ENCODE data around the gene CYTH1. TPM values are rescaled to one million over a fixed set of nuclear protein-coding genes. Genes with fewer than 3 reads are reported as not detected.
A peak's percentile ranks its signal among the peaks of the same experiment; 100 is the strongest.

Gene CYTH1
- total RNA-seq, 2 experiments from 2014 or later = 521 to 525 TPM

DNA sequence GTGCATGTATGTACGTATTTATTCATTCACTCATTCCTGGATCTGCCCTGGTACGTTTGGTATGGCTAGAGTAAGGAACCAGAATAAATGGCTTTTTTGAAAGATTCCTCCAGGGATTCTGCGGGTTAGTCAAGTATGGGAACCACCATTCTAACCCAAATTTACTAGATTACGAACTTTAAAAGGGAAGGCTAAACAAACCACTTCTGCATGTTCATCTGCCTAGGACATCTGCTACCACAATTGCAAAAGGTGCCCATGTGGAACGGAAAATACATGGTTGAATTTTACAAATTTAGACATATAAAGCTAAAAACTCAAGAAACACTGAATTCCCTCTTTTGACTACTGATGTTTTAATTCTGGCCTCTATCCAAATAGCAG, 22.1 kb downstream of the CYTH1 start:
- ATAC-seq (ENCODE audit: poor library complexity) (no peak), DNase-seq (no peak)
- CTCF ChIA-PET = interaction anchor here (0.9 to 2.6 kb wide), 4 partner anchors 9 to 51 kb away, joined by 3 to 9 read pairs (median 4); no protein-coding TSS in a partner anchor
- peak overlapping the region; percentile 94 to 95 for H3K27ac ChIP-seq (ENCODE audit: low read depth in 1 of 2, low read length in 2 of 2)
- peaks cover 82% of the 10 kb centered on the region for H3K4me1 Mint-ChIP-seq (ENCODE audit: low read depth)
- H3K36me3 ChIP-seq (ENCODE audit: insufficient read depth, low read length) = peaks cover 11% of the 10 kb centered on the region
- H3K27me3 Mint-ChIP-seq = no peaks in the 10 kb centered on the region
- H3K36me3 Mint-ChIP-seq (ENCODE audit: low read depth) = peaks cover 44% of the 10 kb centered on the region
- POLR2A ChIA-PET = interaction anchor here (0.6 to 10.5 kb wide), 14 partner anchors 11 to 59 kb away, joined by 3 to 106 read pairs (median 10); partner anchors contain the start of gene CYTH1
- H3K9me3 Mint-ChIP-seq = no peaks in the 10 kb centered on the region
- peak overlapping the region; percentile 32 for H3K4me3 ChIP-seq (ENCODE audit: low read length)
- peak overlapping the region; percentile 73 for H3K4me3 Mint-ChIP-seq
- intact Hi-C loops (cut with DNase I, micrococcal nuclease) = loop anchor here (1.0 to 5.0 kb wide), 6 partner anchors 12 to 45 kb away; no protein-coding TSS in a partner anchor
- no peaks in the 10 kb centered on the region for H3K27me3 ChIP-seq (ENCODE audit: control insufficient read depth in 1 of 2, insufficient read depth in 2 of 2, low read length in 2 of 2)
- peaks cover 93% of the 10 kb centered on the region for H3K4me1 ChIP-seq (ENCODE audit: insufficient read depth, low read length)
- no peaks in the 10 kb centered on the region for H3K9me3 ChIP-seq (ENCODE audit: control insufficient read depth in 1 of 2, insufficient read depth in 1 of 2, low read length in 2 of 2)
- peak overlapping the region; percentile 87 for H3K27ac Mint-ChIP-seq
- TF ChIP-seq, protein P1, sequence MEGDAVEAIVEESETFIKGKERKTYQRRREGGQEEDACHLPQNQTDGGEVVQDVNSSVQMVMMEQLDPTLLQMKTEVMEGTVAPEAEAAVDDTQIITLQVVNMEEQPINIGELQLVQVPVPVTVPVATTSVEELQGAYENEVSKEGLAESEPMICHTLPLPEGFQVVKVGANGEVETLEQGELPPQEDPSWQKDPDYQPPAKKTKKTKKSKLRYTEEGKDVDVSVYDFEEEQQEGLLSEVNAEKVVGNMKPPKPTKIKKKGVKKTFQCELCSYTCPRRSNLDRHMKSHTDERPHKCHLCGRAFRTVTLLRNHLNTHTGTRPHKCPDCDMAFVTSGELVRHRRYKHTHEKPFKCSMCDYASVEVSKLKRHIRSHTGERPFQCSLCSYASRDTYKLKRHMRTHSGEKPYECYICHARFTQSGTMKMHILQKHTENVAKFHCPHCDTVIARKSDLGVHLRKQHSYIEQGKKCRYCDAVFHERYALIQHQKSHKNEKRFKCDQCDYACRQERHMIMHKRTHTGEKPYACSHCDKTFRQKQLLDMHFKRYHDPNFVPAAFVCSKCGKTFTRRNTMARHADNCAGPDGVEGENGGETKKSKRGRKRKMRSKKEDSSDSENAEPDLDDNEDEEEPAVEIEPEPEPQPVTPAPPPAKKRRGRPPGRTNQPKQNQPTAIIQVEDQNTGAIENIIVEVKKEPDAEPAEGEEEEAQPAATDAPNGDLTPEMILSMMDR (IDR thresholded peaks at IDR 0.05) = no peak

DNA sequence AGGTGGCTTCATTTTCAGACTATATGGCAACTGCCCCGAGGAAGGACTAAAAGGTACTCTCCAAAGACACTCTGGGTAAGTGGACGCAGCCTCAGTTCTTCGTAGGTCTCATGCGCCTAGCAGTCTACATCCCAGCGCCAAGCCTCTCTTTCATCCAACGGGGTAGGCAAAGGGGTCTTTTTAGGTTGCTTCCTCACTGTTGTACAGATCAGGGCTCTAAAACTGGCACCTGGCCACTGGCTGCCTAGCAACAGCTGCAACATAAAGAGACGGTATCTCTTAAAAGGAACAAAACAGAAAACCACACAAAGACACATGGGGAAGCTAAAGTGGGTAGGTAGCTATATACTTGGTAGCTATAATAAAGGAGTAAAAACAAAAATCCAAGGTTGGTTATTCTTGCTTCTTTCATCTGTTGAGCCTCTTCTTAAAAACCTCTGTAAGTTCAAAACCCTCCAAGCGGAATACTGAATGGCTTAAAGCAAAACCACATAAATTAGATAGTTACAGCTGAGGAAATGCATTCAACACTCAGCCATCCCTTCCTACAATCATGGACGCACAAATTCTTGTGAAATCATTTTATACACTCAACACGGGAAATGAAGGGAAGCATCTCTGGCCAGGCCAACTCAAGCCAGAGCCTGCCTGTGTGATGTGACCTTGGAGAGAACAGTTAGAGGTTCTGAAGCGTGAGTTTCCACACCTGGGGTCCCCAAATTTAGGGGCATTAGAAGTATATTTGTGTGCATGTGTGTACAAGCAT, 22.7 kb downstream of the CYTH1 start:
- Mint-ChIP-seq H3K4me1 (ENCODE audit: low read depth) (peaks cover 85% of the 10 kb centered on the region), H3K27ac (peak overlapping the region; percentile 87), H3K27me3 (no peaks in the 10 kb centered on the region), H3K36me3 (ENCODE audit: low read depth) (peaks cover 39% of the 10 kb centered on the region), H3K9me3 (no peaks in the 10 kb centered on the region), H3K4me3 (peak overlapping the region; percentile 73)
- ChIA-PET POLR2A (interaction anchor here (0.6 to 10.5 kb wide), 19 partner anchors 10 to 82 kb away, joined by 3 to 106 read pairs (median 6); partner anchors contain the start of gene CYTH1), CTCF (interaction anchor here (0.9 to 2.6 kb wide), 5 partner anchors 10 to 51 kb away, joined by 3 to 9 read pairs (median 4); no protein-coding TSS in a partner anchor)
- H3K27ac ChIP-seq (ENCODE audit: low read depth in 1 of 2, low read length in 2 of 2) = peak overlapping the region; percentile 94 to 95
- peak; percentile 72 to 94 (median 82) for DNase-seq
- TF ChIP-seq, protein P1 (IDR thresholded peaks at IDR 0.05) = no peak
- ATAC-seq (ENCODE audit: poor library complexity) = peak; percentile 80
- intact Hi-C loops (cut with DNase I, micrococcal nuclease) = loop anchor here in 1 of 2 experiments (1.0 to 5.0 kb wide), 5 partner anchors 11 to 45 kb away; no protein-coding TSS in a partner anchor
- no peaks in the 10 kb centered on the region for H3K9me3 ChIP-seq (ENCODE audit: control insufficient read depth in 1 of 2, insufficient read depth in 1 of 2, low read length in 2 of 2)
- H3K4me3 ChIP-seq (ENCODE audit: low read length) = peak overlapping the region; percentile 32
- H3K4me1 ChIP-seq (ENCODE audit: insufficient read depth, low read length) = peaks cover 92% of the 10 kb centered on the region
- peaks cover 11% of the 10 kb centered on the region for H3K36me3 ChIP-seq (ENCODE audit: insufficient read depth, low read length)
- no peaks in the 10 kb centered on the region for H3K27me3 ChIP-seq (ENCODE audit: control insufficient read depth in 1 of 2, insufficient read depth in 2 of 2, low read length in 2 of 2)

DNA sequence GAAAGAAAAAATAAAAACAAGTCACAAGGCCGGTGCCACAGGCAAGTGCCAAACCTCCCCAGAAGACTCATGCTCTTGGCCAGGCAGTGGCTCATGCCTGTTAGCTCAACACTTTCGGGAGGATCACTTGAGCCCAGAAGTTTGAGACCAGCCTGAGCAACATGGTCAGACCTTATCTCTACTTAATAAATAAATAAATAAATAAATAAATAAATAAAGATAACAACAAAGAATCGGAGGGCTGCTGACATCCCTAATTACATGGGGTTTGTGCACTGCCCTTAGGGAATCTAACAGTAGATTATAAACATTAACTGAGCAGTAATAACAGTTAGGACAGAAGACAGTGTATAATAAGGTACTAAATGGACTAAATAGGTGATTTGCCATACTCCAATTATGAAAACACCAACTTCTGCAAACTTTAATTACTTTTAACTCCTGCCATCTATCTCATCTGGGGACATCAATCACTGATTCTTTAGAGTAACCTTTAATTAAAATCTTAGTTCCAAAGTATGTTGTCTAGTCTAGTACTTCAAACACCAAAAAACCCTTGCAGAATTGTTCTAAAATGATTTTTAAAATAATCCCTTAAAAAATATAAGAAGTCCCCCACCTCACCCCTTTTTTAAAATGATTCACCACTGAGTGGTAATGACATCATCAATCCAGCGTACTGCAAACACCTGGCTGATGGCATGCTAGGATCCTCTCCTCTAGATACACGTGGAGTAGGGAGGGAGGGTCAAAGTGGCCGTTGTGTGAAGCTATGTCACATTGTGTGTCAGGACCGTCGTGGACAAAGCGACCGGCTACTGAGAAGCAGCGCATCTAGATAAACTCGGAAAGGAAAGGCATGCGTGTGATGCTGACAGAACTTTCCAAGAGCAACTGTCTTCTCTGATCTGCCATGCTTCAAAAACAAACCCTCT, 28.5 kb downstream of the CYTH1 start:
- Mint-ChIP-seq H3K36me3 (ENCODE audit: low read depth) (peaks cover 37% of the 10 kb centered on the region), H3K9me3 (no peaks in the 10 kb centered on the region), H3K4me3 (peak overlapping the region; percentile 86), H3K27ac (peak overlapping the region; percentile 87), H3K4me1 (ENCODE audit: low read depth) (peaks cover 87% of the 10 kb centered on the region), H3K27me3 (no peaks in the 10 kb centered on the region)
- ChIA-PET CTCF (interaction anchor here (1.5 kb wide), 1 partner anchor 16 kb away, joined by 4 read pairs; no protein-coding TSS in a partner anchor), POLR2A (interaction anchor here (2.5 kb wide), 1 partner anchor 27 kb away, joined by 12 read pairs; no protein-coding TSS in a partner anchor)
- TF ChIP-seq, protein P1 (IDR thresholded peaks at IDR 0.05) = no peak
- no peaks in the 10 kb centered on the region for H3K27me3 ChIP-seq (ENCODE audit: control insufficient read depth in 1 of 2, insufficient read depth in 2 of 2, low read length in 2 of 2)
- no peaks in the 10 kb centered on the region for H3K36me3 ChIP-seq (ENCODE audit: insufficient read depth, low read length)
- no peaks in the 10 kb centered on the region for H3K9me3 ChIP-seq (ENCODE audit: control insufficient read depth in 1 of 2, insufficient read depth in 1 of 2, low read length in 2 of 2)
- H3K4me3 ChIP-seq (ENCODE audit: low read length) = no peak overlapping the region
- peaks cover 96% of the 10 kb centered on the region for H3K4me1 ChIP-seq (ENCODE audit: insufficient read depth, low read length)
- ATAC-seq (ENCODE audit: poor library complexity) (peak; percentile 47), DNase-seq (peak in 6 of 14 experiments; percentile 34 to 78 (median 50))
- peak overlapping the region; percentile 28 to 69 for H3K27ac ChIP-seq (ENCODE audit: low read depth in 1 of 2, low read length in 2 of 2)
- intact Hi-C loops (cut with DNase I, micrococcal nuclease) = no loop called here

Data from CD4-positive, alpha-beta T cell (primary cell).